ENCODE data around the gene ALOXE3.

ALOXE3 gene

GRCh38 chr17:8117980-8118768 lies at the start of gene ALOXE3:
ALOXE3 (minus strand) TSS chr17:8118514; CDS start chr17:8117990, 524 bp downstream.
- no peak for DNase-seq (ENCODE audit: extremely low spot score)
- CTCF ChIA-PET = interaction anchor here (0.5 to 3.1 kb wide), 14 partner anchors 8 to 129 kb away, joined by 3 to 13 read pairs (median 4); no protein-coding TSS in a partner anchor
- POLR2A ChIA-PET = interaction anchor here (0.9 to 3.1 kb wide), 8 partner anchors 10 to 105 kb away, joined by 3 to 22 read pairs (median 5); partner anchors contain the start of gene AURKB
- peak; percentile 75 for TF ChIP-seq PKNOX1 (IDR thresholded peaks at IDR 0.05)
- TF ChIP-seq TARDBP (IDR thresholded peaks at IDR 0.05) = no peak

GRCh38 chr17:8167526-8167925 lies 49.2 kb upstream of the ALOXE3 start:
- no peak for DNase-seq (ENCODE audit: extremely low spot score)
- TF ChIP-seq ARNT (IDR thresholded peaks at IDR 0.05) (no peak), HDGF (IDR thresholded peaks at IDR 0.05; ENCODE audit: borderline replicate concordance) (no peak), L3MBTL2 (conservative IDR thresholded peaks at IDR 0.05) (no peak), BHLHE40 (IDR thresholded peaks at IDR 0.05; ENCODE audit: borderline replicate concordance) (no peak), TARDBP (IDR thresholded peaks at IDR 0.05) (no peak), SP1 (IDR thresholded peaks at IDR 0.05) (no peak), CTBP1 (IDR thresholded peaks at IDR 0.05; ENCODE audit: borderline replicate concordance) (no peak), NFRKB (IDR thresholded peaks at IDR 0.05) (no peak), FOXA1 (IDR thresholded peaks at IDR 0.05) (no peak), PKNOX1 (IDR thresholded peaks at IDR 0.05) (no peak), LEF1 (IDR thresholded peaks at IDR 0.05; ENCODE audit: borderline replicate concordance) (no peak)
- POLR2A ChIA-PET = no interaction called here
- CTCF ChIA-PET = interaction anchor here (0.6 to 1.3 kb wide), 4 partner anchors 46 to 171 kb away, joined by 3 to 5 read pairs (median 4); no protein-coding TSS in a partner anchor

GRCh38 chr17:8166731-8167130 lies 48.4 kb upstream of the ALOXE3 start:
- TF ChIP-seq BHLHE40 (IDR thresholded peaks at IDR 0.05; ENCODE audit: borderline replicate concordance) = no peak
- TF ChIP-seq HDGF (IDR thresholded peaks at IDR 0.05; ENCODE audit: borderline replicate concordance) = no peak
- TF ChIP-seq TARDBP (IDR thresholded peaks at IDR 0.05) = no peak
- TF ChIP-seq FOXK2 (IDR thresholded peaks at IDR 0.05) = no peak
- TF ChIP-seq FOXM1 (IDR thresholded peaks at IDR 0.05; ENCODE audit: borderline replicate concordance) = no peak
- TF ChIP-seq SP1 (IDR thresholded peaks at IDR 0.05) = no peak
- TF ChIP-seq ARNT (IDR thresholded peaks at IDR 0.05) = no peak
- TF ChIP-seq NFRKB (IDR thresholded peaks at IDR 0.05) = no peak
- no peak for TF ChIP-seq ZNF384 (IDR thresholded peaks at IDR 0.05)
- no peak for TF ChIP-seq FOXA1 (IDR thresholded peaks at IDR 0.05)
- no peak for TF ChIP-seq L3MBTL2 (conservative IDR thresholded peaks at IDR 0.05)
- TF ChIP-seq CTBP1 (IDR thresholded peaks at IDR 0.05; ENCODE audit: borderline replicate concordance) = no peak
- CTCF ChIA-PET = interaction anchor here (1.3 kb wide), 1 partner anchor 45 kb away, joined by 4 read pairs; no protein-coding TSS in a partner anchor
- DNase-seq (ENCODE audit: extremely low spot score) = no peak
- POLR2A ChIA-PET = no interaction called here

- DNase-seq (ENCODE audit: extremely low spot score) = no peak
- TF ChIP-seq PKNOX1 (IDR thresholded peaks at IDR 0.05) (no peak), LEF1 (IDR thresholded peaks at IDR 0.05; ENCODE audit: borderline replicate concordance) (no peak), ARNT (IDR thresholded peaks at IDR 0.05) (no peak), L3MBTL2 (conservative IDR thresholded peaks at IDR 0.05) (no peak), FOXA1 (IDR thresholded peaks at IDR 0.05) (no peak), SUZ12 (IDR thresholded peaks at IDR 0.05) (no peak), FOXM1 (IDR thresholded peaks at IDR 0.05; ENCODE audit: borderline replicate concordance) (no peak), ZNF384 (IDR thresholded peaks at IDR 0.05) (no peak), ELF4 (IDR thresholded peaks at IDR 0.05) (no peak), FOXK2 (IDR thresholded peaks at IDR 0.05) (no peak), NFRKB (IDR thresholded peaks at IDR 0.05) (no peak)
- CTCF ChIA-PET = interaction anchor here (1.3 kb wide), 1 partner anchor 91 kb away, joined by 4 read pairs; no protein-coding TSS in a partner anchor
- POLR2A ChIA-PET = interaction anchor here (1.2 to 1.9 kb wide), 4 partner anchors 9 to 84 kb away, joined by 5 to 31 read pairs (median 7); partner anchors contain the start of genes CTC1 and PFAS
Observed at GRCh38 chr17:8164815-8165131, 46.5 kb upstream of the ALOXE3 start.

GRCh38 chr17:8163978-8164814 lies 45.9 kb upstream of the ALOXE3 start:
- CTCF ChIA-PET = interaction anchor here (1.3 kb wide), 1 partner anchor 91 kb away, joined by 4 read pairs; no protein-coding TSS in a partner anchor
- DNase-seq (ENCODE audit: extremely low spot score) = no peak
- POLR2A ChIA-PET = interaction anchor here (1.2 to 1.9 kb wide), 5 partner anchors 9 to 84 kb away, joined by 5 to 31 read pairs (median 7); partner anchors contain the start of genes CTC1, PFAS and TMEM107
- no peak for TF ChIP-seq L3MBTL2 (conservative IDR thresholded peaks at IDR 0.05)
- TF ChIP-seq ELF4 (IDR thresholded peaks at IDR 0.05) = no peak
- TF ChIP-seq FOXA1 (IDR thresholded peaks at IDR 0.05) = no peak
- TF ChIP-seq ARNT (IDR thresholded peaks at IDR 0.05) = no peak
- no peak for TF ChIP-seq FOXK2 (IDR thresholded peaks at IDR 0.05)
- TF ChIP-seq FOXM1 (IDR thresholded peaks at IDR 0.05; ENCODE audit: borderline replicate concordance) = no peak
- no peak for TF ChIP-seq ZNF384 (IDR thresholded peaks at IDR 0.05)
- no peak for TF ChIP-seq SP1 (IDR thresholded peaks at IDR 0.05)
- no peak for TF ChIP-seq TARDBP (IDR thresholded peaks at IDR 0.05)
- no peak for TF ChIP-seq SUZ12 (IDR thresholded peaks at IDR 0.05)
- no peak for TF ChIP-seq PKNOX1 (IDR thresholded peaks at IDR 0.05)
- no peak for TF ChIP-seq BHLHE40 (IDR thresholded peaks at IDR 0.05; ENCODE audit: borderline replicate concordance)
